Measurements from ENCODE around the gene ZNF615. TPM values are rescaled to one million over a fixed set of nuclear protein-coding genes. Genes with fewer than 3 reads are reported as not detected.
"Not testable (repeated sequence)": the region's sequence is repeated elsewhere in the genome, so short reads cannot be mapped to it uniquely, and the experiment has no call there.

The ZNF615 gene
- total RNA-seq, 3 donors from 2014 or later (not counting 1 experiment from before 2014, with no cell fraction given), result 15.4 to 26.3 (median 19.9) TPM

DNA sequence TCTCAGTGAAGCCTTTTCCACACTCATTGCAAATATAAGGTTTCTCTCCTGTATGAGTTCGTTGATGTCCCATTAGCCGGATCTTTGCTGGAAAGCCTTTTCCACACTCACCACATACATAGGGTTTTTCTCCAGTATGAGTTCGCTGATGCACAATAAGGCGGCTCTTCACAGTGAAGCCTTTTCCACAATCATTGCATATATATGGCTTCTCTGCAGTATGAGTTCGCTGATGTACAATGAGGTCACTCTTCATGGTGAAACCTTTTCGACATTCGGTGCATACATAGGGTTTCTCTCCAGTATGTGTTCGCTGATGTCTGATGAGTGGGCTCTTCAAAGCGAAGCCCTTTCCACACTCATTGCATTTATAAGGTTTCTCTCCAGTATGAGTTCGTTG is 14.6 kb downstream of the ZNF615 start:
- Histone ChIP-seq H3K4me3 (ENCODE audit: low read length) (no peak overlapping the region), H3K9me3 (ENCODE audit: control insufficient read depth, insufficient read depth, low read length) (peaks cover 68% of the 10 kb centered on the region), H3K4me1 (ENCODE audit: control insufficient read depth, insufficient read depth, low read length) (no peaks in the 10 kb centered on the region), H3K27ac (ENCODE audit: low read length) (no peak overlapping the region), H3K27me3 (ENCODE audit: control insufficient read depth, insufficient read depth, low read length) (no peaks in the 10 kb centered on the region), H3K36me3 (ENCODE audit: control insufficient read depth, insufficient read depth, low read length) (peaks cover 32% of the 10 kb centered on the region)
- DNase-seq (no peak), ATAC-seq (no peak)
- whole genome bisulfite sequencing (ENCODE audit: insufficient coverage), result 97% methylated on average over 9 of the region's 10 CpGs
- Mint-ChIP-seq H3K9me3 (peaks cover 13 to 26% of the 10 kb centered on the region in 2 donors), H3K36me3 (peaks cover 75% of the 10 kb centered on the region), H3K27me3 (ENCODE audit: low read depth in 2 of 2) (no peaks in the 10 kb centered on the region), H3K4me3 (no peak overlapping the region), H3K27ac (no peak overlapping the region), H3K4me1 (no peaks in the 10 kb centered on the region)
- TF ChIP-seq, protein P1, sequence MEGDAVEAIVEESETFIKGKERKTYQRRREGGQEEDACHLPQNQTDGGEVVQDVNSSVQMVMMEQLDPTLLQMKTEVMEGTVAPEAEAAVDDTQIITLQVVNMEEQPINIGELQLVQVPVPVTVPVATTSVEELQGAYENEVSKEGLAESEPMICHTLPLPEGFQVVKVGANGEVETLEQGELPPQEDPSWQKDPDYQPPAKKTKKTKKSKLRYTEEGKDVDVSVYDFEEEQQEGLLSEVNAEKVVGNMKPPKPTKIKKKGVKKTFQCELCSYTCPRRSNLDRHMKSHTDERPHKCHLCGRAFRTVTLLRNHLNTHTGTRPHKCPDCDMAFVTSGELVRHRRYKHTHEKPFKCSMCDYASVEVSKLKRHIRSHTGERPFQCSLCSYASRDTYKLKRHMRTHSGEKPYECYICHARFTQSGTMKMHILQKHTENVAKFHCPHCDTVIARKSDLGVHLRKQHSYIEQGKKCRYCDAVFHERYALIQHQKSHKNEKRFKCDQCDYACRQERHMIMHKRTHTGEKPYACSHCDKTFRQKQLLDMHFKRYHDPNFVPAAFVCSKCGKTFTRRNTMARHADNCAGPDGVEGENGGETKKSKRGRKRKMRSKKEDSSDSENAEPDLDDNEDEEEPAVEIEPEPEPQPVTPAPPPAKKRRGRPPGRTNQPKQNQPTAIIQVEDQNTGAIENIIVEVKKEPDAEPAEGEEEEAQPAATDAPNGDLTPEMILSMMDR (IDR thresholded peaks at IDR 0.05), result no peak
- intact Hi-C loops (cut with micrococcal nuclease), result no loop called here

GRCh38 chr19:51986309-51987291 is 21.4 kb downstream of the ZNF615 start, which contains the start of gene ZNF350:
Gene ZNF350 (minus strand): TSS chr19:51986840. CDS start chr19:51974360, 12,480 bp downstream.
- 3% methylated on average over 33 of the region's 33 CpGs for WGBS (ENCODE audit: insufficient coverage)
- H3K36me3 ChIP-seq (ENCODE audit: control insufficient read depth, insufficient read depth, low read length), result peaks cover 4% of the 10 kb centered on the region
- H3K36me3 Mint-ChIP-seq, result peaks cover 38% of the 10 kb centered on the region
- no peaks in the 10 kb centered on the region for H3K27me3 ChIP-seq (ENCODE audit: control insufficient read depth, insufficient read depth, low read length)
- H3K4me3 ChIP-seq (ENCODE audit: low read length), result peak within 1 kb of the TSS; percentile 83
- H3K4me3 Mint-ChIP-seq, result peak within 1 kb of the TSS; percentile 96
- intact Hi-C loops (cut with micrococcal nuclease), result loop anchor here (1.0 kb wide), 4 partner anchors 22 to 81 kb away; partner anchors contain the start of genes ZNF432, ZNF614, ZNF615 and ZNF649
- H3K4me1 Mint-ChIP-seq, result peaks cover 12 to 13% of the 10 kb centered on the region in 2 donors
- peaks cover 51% of the 10 kb centered on the region for H3K9me3 ChIP-seq (ENCODE audit: control insufficient read depth, insufficient read depth, low read length)
- peak within 1 kb of the TSS; percentile 68 for H3K27ac ChIP-seq (ENCODE audit: low read length)
- no peaks in the 10 kb centered on the region for H3K27me3 Mint-ChIP-seq (ENCODE audit: low read depth in 2 of 2)
- TF ChIP-seq, protein P1 (IDR thresholded peaks at IDR 0.05), result no peak
- peak within 1 kb of the TSS; percentile 90 to 96 for H3K27ac Mint-ChIP-seq
- DNase-seq (peak; percentile 86 to 95), ATAC-seq (peak; percentile 98 to 100 (median 98))
- H3K9me3 Mint-ChIP-seq, result peaks cover 8 to 29% of the 10 kb centered on the region in 2 donors
- peaks cover 15% of the 10 kb centered on the region for H3K4me1 ChIP-seq (ENCODE audit: control insufficient read depth, insufficient read depth, low read length)

DNA sequence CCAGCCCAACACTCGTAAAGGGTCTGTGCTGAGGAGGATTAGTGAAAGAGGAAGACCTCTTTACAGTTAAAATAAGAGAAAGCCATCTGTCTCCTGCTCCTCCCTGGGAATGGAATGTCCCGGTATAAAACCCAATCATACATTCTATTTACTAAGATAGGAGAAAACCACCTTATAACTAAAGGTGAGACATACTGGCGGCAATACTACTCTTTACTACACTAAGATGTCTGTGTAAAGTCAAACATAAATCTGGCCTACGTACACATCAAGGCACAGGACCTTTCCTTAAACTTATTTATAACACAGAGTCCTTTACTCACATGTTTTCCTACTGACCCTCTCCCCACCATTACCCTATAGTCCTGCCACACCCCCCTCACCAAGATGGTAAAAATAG is 24.6 kb downstream of the ZNF615 start:
- no peak overlapping the region for H3K4me3 Mint-ChIP-seq
- intact Hi-C loops (cut with micrococcal nuclease), result no loop called here
- no peaks in the 10 kb centered on the region for H3K27me3 Mint-ChIP-seq (ENCODE audit: low read depth in 2 of 2)
- no peak overlapping the region for H3K27ac Mint-ChIP-seq
- peaks cover 43% of the 10 kb centered on the region for H3K36me3 Mint-ChIP-seq
- no peak for ATAC-seq
- H3K4me1 Mint-ChIP-seq, result peaks cover 17 to 22% of the 10 kb centered on the region in 2 donors
- DNase-seq, result no peak
- Histone ChIP-seq H3K4me1 (ENCODE audit: control insufficient read depth, insufficient read depth, low read length) (peaks cover 15% of the 10 kb centered on the region), H3K36me3 (ENCODE audit: control insufficient read depth, insufficient read depth, low read length) (peaks cover 18% of the 10 kb centered on the region), H3K27ac (ENCODE audit: low read length) (no peak overlapping the region), H3K9me3 (ENCODE audit: control insufficient read depth, insufficient read depth, low read length) (peaks cover 54% of the 10 kb centered on the region), H3K27me3 (ENCODE audit: control insufficient read depth, insufficient read depth, low read length) (no peaks in the 10 kb centered on the region), H3K4me3 (ENCODE audit: low read length) (no peak overlapping the region)
- TF ChIP-seq, protein P1 (IDR thresholded peaks at IDR 0.05), result no peak
- H3K9me3 Mint-ChIP-seq, result peaks cover 7 to 28% of the 10 kb centered on the region in 2 donors
- WGBS (ENCODE audit: insufficient coverage), result 100% methylated on average over 3 of the region's 4 CpGs

GRCh38 chr19:51980926-51981325 is 27.1 kb downstream of the ZNF615 start:
- H3K4me1 ChIP-seq (ENCODE audit: control insufficient read depth, insufficient read depth, low read length); H3K27me3 ChIP-seq (ENCODE audit: control insufficient read depth, insufficient read depth, low read length); intact Hi-C loops (cut with micrococcal nuclease); H3K4me3 ChIP-seq (ENCODE audit: low read length); H3K27ac Mint-ChIP-seq; H3K27ac ChIP-seq (ENCODE audit: low read length); H3K27me3 Mint-ChIP-seq (ENCODE audit: low read depth in 2 of 2); DNase-seq; H3K4me3 Mint-ChIP-seq; ATAC-seq: not testable (repeated sequence)
- H3K36me3 Mint-ChIP-seq, result peaks cover 45% of the 10 kb centered on the region
- 98% methylated on average over 5 of the region's 6 CpGs for WGBS (ENCODE audit: insufficient coverage)
- peaks cover 6 to 10% of the 10 kb centered on the region in 2 donors for H3K4me1 Mint-ChIP-seq
- Histone ChIP-seq H3K9me3 (ENCODE audit: control insufficient read depth, insufficient read depth, low read length) (peaks cover 61% of the 10 kb centered on the region), H3K36me3 (ENCODE audit: control insufficient read depth, insufficient read depth, low read length) (peaks cover 18% of the 10 kb centered on the region)
- H3K9me3 Mint-ChIP-seq, result peaks cover 8 to 23% of the 10 kb centered on the region in 2 donors
